Lower leg skin (tissue), 4 donors: Measurements from ENCODE around the gene NOL3. TPM values are rescaled to one million over a fixed set of nuclear protein-coding genes. Genes with fewer than 3 reads are reported as not detected.
A peak's percentile ranks its signal among the peaks of the same experiment; 100 is the strongest.

ENCODE experiments used
- DNase-seq, 2 donors: peaks; one replicate each; pipeline ENCODE4 v3.0.0-alpha.2; 2019; ENCODE audit warnings: low spot score in 2 of 2
- H3K4me3 ChIP-seq: fragments of 200-600 bp; sonication (generic); 2 replicates; pipeline ENCODE4 v1.5.1; 2017; ENCODE audit warnings: mild to moderate bottlenecking, low read depth; ENCODE audit not compliant: poor library complexity, severe bottlenecking
- POLR2A ChIP-seq, 2 donors: fragments of 450-650 bp; IDR thresholded peaks; one replicate each; pipeline ENCODE4 v1.6.1; 2016 to 2017; ENCODE audit warnings: antibody characterized with exemption in 2 of 2, mild to moderate bottlenecking in 1 of 2, moderate library complexity in 1 of 2
- WGBS, 2 donors: methylation state at CpG; one replicate each; pipeline ENCODE4 v1.1.5; 2018; 5-methylcytosine and 5-hydroxymethylcytosine counted together
- intact Hi-C: fragments of 100-400 bp; cut with DNase I; formaldehyde crosslinking; loops from one replicate; pipeline ENCODE4 v1.15.0; 2023; ENCODE audit warnings: low total_unique reads
- total RNA-seq, 4 donors: library from RNA; depleted of rRNA; stranded (reverse); fragments of >200 nt; gene quantifications; one replicate each; pipeline ENCODE4 v1.1.0, GENCODE V29; 2016
- TF ChIP-seq, protein P1 (sequence below), 3 donors: fragments of 450-650 bp; IDR thresholded peaks; one replicate each; pipeline ENCODE4 v1.5.1; 2016; ENCODE audit warnings: antibody characterized with exemption in 3 of 3, mild to moderate bottlenecking in 3 of 3, moderate library complexity in 2 of 3

NOL3 gene
- total RNA-seq, 4 donors from 2014 or later = 84.3 to 139 (median 115) TPM

DNA sequence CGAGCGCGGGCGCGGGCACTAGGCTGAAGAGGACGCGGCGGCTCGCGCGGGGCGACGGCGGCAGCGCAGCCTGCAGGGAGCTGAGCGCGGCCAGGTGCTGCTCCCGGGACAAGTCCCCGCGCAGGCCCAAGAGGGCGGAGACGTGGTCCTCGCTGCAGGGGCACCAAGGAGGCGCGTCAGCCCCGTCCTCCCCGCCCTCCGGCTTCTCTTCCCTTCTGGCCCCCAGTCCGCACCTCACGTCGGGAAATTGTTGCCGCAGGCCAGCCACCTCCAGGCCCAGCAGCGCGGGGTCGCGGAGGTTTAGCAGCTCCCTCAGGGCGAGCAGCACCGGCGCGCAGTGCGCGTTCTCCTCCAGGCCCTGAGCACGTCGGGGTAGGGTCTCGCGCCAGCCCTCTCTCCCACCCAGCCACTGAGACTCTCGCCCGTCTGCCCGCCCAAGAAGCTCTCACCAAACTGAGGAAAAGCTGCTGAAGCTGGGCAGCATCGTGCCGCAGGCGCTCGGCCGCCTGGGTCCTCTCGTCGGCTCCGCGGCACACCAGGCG lies 14.2 kb downstream of the NOL3 start:
- DNase-seq = no peak
- TF ChIP-seq, protein P1, sequence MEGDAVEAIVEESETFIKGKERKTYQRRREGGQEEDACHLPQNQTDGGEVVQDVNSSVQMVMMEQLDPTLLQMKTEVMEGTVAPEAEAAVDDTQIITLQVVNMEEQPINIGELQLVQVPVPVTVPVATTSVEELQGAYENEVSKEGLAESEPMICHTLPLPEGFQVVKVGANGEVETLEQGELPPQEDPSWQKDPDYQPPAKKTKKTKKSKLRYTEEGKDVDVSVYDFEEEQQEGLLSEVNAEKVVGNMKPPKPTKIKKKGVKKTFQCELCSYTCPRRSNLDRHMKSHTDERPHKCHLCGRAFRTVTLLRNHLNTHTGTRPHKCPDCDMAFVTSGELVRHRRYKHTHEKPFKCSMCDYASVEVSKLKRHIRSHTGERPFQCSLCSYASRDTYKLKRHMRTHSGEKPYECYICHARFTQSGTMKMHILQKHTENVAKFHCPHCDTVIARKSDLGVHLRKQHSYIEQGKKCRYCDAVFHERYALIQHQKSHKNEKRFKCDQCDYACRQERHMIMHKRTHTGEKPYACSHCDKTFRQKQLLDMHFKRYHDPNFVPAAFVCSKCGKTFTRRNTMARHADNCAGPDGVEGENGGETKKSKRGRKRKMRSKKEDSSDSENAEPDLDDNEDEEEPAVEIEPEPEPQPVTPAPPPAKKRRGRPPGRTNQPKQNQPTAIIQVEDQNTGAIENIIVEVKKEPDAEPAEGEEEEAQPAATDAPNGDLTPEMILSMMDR (IDR thresholded peaks at IDR 0.05) = no peak
- no peak for TF ChIP-seq POLR2A (IDR thresholded peaks at IDR 0.05)
- peak overlapping the region; percentile 49 for H3K4me3 ChIP-seq
- intact Hi-C loops = no loop called here
- WGBS, 2 donors = 4 to 7% methylated on average over 24 to 30 of the region's 59 CpGs

DNA sequence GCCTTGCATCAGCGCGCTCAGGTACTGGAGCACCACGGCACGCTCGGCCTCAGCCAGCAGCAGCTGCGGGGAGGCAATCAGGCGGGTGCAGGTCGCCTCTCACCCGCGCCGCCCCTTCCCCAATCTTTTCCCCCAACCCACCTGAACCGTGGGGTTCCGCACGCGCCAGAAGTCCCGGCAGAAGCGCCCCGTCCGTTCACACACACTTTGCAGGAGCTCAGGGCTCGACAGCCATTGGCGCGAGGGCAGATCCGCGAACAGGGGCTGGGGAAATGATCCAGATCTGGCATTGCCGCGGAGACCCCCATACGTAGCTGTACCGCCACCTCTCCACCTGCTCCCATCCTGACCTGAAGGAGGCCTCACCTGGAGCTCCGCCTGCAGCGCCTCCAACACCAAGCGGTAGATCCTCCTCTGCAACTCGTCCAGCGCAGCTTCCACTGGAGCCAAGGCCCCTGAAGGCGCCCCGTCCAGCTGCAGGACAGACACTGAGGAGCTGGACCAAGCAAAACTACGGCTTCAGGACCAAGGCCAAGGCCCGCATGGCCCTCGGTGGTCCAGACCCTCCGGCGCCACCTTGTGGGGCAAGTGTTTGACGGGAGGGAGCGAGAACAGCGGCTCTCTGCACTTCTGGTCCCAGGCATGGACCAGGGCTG lies 14.8 kb downstream of the NOL3 start:
- no peak for TF ChIP-seq POLR2A (IDR thresholded peaks at IDR 0.05)
- TF ChIP-seq, protein P1 (IDR thresholded peaks at IDR 0.05) = peak in 1 of 3 donors; percentile 74
- peak; percentile 83 to 98 for DNase-seq
- WGBS, 2 donors = 12 to 14% methylated on average over 35 to 41 of the region's 43 CpGs
- intact Hi-C loops = no loop called here
- no peak overlapping the region for H3K4me3 ChIP-seq

DNA sequence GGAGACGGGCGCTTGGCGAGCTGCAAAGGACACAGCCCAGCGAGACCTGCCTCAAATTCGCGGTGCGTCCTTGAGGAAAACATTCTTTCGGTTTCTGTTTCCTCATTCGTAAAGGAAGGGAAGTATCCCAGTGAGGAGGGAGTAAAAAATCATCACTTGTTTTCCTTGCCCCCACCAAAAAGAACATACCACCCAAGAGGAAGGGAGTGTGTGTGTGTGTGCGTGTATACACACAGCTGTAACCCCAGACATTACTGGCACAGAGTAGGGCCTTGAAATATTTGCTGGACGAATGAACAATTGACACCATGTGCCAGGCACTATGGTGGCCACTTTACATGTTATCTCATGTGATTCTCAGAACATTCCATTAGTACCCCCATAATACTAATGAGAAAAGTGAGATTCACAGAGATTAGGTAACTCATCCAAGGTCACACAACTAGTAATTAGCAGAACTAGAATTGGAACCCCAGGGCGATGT lies 15.4 kb downstream of the NOL3 start:
- intact Hi-C loops = no loop called here
- no peak for DNase-seq
- no peak for TF ChIP-seq POLR2A (IDR thresholded peaks at IDR 0.05)
- TF ChIP-seq, protein P1 (IDR thresholded peaks at IDR 0.05) = no peak
- WGBS, 2 donors = 8 to 11% methylated on average over 12 of the region's 12 CpGs
- H3K4me3 ChIP-seq = no peak overlapping the region

DNA sequence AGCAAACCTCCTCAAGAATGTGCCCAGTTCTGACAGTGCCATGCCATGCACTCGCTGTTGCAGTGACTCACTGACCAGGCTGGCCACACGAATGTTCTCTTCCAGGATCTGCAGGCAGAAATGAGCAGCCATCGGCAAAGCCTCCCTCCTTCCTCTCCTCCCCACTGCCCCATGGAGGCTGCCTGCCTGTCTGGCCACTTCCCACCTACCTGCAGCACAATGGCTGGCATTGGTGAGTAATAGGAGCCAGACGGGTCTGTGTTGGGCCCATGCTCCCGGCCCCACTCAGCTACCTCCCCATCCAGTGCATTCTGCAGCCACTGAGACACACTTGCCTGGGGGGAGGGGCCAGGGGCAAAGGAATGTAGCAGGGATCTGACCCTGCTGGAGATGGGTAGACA lies 16.2 kb downstream of the NOL3 start:
- intact Hi-C loops = no loop called here
- H3K4me3 ChIP-seq = no peak overlapping the region
- TF ChIP-seq, protein P1 (IDR thresholded peaks at IDR 0.05) = no peak
- TF ChIP-seq POLR2A (IDR thresholded peaks at IDR 0.05) = no peak
- WGBS, 2 donors = 58 to 77% methylated on average over 5 of the region's 5 CpGs
- no peak for DNase-seq

DNA sequence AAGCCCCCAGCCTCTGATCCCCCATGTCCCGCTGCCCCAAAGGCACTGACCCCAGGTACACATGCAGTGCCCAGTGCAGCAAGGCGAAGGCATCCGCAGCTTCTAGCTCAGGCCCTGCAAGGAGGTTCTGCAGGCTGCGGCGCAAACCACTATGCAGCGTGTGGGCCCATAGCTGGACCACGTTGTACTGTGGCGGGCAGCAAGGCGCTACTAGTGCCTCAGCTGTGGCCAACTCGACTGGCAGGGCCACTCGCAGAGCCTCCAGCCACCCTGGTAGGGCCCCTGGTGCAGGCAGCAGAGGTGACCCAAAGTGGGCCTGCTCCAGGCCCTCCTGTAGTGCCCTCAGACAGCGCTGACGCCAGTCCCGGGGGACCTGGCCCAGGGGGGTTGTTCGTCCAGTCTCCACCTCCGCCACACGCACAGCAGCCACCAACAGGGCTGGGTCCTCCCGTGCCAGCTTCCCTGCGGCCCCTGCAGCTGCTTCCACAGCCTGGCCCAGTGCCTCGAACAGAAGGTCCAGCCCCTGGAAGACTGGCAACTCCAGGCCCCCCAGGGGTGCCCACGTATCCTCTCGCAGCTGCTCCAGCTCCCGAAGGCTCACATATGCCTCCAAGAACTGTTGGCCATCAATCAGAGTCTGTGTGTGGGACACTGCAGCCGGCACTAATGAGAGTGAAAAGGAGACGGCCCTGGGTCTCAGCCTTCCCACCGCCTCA lies 17.0 kb downstream of the NOL3 start:
- 85 to 88% methylated on average over 18 to 26 of the region's 26 CpGs for whole genome bisulfite sequencing, 2 donors
- TF ChIP-seq POLR2A (IDR thresholded peaks at IDR 0.05) = no peak
- TF ChIP-seq, protein P1 (IDR thresholded peaks at IDR 0.05) = no peak
- DNase-seq = no peak
- intact Hi-C loops = no loop called here
- H3K4me3 ChIP-seq = no peak overlapping the region
